Activated CD4-positive, alpha-beta T cell treated with anti-CD3 and anti-CD28 coated beads, Interleukin-2, Interleukin-4, amounts not matched to agents 100 ng/mL and 50 ng/mL, durations not matched to agents 16 hours and 8 hours (primary cell): Measurements from ENCODE around the gene LRP1.

ENCODE experiments used
- DNase-seq: peaks from one replicate; pipeline ENCODE4 v3.0.0-alpha.2; 2020; ENCODE audit warnings: low spot score

LRP1 gene

DNA sequence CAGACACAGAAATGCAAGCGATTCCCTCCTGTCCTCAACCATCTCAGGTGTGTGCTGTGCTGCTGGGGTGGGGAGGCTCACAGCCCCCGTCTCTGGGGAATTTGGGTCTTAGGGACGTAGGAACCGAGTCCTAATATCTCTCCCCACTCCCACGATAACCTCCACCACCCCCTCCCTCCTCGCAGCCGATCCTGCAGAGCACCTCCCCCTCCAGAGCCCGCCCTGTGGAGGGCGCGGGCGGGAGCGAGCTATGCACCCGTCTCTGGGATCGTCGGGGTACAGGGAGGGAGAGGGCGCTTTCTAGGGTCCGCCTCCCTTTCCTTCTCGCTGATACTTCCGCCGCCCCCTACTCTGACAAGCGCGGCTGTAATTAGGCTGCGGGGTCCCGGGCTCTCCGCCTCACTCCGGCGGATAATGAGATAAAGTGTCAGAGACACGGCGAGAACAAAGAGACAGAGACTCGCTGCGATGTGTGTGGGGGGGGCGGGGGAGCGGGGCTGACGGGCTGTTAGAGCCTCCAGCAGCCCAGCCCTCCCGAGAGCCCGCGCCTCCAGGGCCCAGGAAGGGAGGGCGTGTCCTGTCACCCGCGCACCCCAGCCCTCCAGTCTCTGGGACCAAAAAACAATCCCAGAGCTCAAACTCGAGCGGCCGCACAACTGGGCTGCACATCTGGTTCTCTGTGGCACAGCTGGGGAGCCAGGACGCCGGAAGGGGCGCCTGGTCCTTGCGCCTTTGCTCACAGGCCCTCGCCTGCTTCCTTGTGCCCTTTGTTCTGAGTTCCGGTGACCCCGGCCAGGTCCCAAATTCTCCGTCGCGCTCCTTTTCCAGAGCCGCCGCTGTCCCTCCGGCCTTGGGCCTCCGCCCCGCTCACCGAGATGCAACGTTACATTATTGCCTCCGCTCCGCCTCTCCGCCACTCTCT, 109.9 kb downstream of the LRP1 start:
- DNase-seq: no peak

DNA sequence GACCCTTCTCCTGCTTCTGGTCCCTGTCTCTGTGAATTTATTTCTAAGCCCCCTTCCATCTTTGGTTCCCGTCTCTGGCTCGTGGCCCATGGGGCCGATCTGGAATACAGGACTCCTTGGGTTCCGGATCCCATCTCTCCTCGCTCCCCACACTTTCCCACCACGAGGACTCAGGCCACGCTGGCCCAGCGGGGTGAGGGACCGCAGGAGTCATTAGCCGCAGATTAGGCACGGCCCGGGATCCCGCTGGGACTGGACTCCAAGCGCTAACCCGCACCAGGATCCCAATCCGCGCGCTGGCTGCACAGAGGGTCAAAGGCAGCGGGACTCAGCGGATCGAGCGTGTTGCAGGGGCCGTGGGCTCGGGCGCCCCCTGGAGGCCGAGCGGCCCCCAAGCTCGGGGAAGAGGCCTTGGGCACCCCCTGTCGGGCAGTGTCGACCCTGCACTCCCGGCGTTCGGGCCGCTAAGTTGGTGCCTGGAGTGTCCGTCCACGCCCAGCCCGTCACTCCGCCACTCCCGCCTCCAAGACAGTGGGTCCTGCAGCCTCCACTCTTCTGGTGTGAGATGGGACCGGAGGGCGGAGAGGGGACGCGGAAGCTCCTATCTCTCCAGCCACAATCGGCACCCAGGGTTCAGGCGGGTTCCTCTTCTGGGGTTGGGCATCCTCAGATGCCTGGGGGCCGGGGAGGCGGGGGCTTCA, 110.7 kb downstream of the LRP1 start:
- peak; percentile 91 for DNase-seq

DNA sequence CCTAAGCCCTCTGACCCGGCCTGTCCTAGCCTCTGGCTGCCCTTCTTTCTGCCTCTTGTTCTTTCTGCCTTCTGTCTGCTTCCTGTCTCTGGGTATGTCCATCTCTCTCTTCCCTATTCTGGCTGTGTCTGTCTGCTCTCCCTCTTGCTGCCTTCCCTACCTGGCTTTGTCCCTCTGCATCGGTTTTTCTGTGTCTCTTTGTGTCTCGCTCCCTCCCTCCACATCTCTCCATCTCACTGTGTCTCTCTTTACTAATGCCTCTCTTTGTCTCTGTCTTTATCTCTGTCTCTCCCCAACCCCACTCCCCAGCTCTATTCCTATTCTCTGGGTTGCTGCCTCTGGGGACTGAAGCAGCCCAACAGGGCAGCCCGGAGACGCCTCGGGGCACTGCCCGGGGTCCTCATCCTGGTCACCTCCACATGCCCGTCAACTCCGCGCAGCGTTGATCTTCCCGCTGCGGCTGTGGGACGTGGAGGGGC, 111.3 kb downstream of the LRP1 start:
- DNase-seq: no peak

DNA sequence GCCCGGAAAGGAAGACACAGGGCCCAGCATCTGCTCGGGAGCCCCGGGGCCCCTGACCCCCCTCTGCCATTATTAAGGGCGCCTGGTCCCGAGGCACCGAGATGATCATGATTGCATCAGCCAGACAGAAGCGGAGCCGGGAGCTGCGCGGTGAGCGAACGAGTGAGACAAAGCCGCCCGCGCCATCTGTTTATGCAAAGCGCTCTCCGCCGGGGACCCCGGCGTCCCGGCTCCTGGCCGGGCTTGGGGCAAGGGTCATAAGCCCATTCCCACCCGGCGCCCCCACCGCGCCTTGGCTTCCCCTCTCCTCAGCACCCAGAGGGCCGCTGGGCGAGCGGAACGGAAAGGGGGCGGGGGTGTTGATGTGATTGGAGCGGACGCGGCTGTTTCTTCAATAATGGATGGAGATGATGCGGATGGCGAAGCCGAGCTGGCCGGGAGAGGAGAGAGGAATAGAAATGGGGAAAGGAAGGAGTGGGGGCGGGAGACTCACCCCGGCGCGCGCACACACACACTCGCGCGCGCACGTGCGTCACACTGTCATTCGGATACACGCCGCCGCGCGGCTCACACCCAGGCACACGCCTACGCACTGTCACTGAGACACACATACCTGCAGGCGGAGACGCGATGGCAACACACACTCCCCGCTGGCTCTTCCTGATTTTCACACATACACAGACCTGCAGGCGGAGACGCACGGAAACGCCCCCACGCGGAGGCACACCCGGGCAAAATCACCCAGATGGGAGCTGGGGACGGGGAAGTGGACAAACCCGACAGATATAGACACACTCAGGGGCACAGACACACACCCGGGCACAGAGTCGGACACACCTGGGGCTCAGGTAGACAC, 112.0 kb downstream of the LRP1 start:
- DNase-seq: peak; percentile 82

DNA sequence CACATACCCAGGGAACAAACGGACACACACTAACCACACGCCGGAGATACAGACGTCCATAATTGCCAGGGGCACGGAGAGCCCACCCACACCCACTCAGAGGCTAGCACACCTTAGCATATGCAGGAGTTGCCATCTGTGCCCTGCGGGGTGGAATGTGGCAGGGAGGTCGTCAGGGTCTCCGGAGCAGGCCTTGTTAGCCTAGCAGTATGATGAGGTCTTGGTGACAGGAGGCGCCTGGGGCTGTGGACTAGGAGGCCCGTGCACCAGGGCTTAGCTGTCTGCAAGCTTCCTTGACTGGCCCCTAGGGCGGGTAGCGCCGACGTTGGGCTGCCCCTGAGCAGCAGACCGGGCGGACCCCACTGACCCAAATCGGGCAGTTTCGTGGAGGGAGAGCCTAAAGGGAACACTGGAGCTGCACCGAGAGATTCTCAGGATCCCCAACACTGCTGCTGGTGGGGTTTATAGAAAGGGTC, 112.7 kb downstream of the LRP1 start:
- no peak for DNase-seq

DNA sequence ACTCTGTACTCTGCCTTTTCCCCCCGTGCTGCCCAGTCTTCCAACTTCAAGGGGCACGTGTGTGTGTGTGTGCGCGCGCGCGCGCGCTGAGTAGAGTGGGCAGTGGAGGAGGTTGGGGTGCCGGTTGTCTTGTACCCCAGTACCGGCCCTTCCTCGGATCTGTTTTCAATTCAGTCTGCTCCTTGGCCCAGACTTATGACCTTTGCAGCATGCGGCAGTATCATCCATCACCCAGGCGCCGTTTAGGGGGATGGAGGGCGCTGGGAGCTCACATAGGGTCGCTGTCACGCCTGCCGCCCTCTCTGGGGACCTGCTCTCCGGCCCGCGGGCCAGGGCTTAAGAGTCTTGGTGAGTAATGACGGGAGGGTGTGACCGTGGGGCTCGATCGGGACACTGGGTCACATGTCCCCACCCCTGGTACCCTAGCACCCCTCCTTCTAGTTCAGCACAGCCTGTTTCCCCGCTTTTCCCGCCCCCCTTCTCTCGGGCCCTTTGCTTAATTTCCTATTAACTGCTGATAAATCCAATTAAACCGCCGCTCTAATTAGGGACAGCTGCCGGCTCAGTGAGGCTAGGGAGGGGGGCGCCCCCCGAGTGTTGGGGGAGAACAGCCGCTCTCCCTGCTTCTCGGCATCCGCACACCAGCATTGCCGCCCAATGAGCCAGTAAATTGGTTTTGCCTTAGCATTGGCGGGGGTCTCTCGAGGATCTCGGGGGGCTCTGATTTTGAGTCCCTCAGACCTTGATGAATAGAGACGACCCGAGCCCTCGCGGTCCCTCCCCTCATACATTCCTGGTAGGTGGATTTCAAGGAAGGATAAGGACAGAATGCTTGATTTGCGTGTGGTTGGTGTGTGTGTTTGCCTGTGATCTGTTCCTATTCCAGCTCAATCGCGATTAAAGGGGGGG, 113.4 kb downstream of the LRP1 start:
- no peak for DNase-seq

DNA sequence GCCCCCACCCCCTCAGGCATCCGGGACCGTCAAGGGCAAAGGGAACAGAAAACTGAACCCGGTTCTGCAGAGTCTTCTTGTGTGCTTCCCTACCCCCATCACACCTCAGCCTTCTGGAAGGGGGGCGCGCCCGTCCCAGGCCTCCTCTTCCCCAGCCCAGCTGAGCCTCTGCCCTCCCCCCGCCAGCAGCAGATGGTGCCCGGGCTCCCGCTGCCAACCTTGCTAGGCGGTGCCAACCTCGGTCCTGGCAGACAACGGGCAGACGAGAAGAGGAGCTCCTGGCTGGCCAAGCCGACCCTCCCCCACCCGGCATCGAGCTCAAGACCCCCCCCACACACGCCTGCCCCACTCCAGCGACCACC, 114.0 kb downstream of the LRP1 start:
- DNase-seq: no peak

DNA sequence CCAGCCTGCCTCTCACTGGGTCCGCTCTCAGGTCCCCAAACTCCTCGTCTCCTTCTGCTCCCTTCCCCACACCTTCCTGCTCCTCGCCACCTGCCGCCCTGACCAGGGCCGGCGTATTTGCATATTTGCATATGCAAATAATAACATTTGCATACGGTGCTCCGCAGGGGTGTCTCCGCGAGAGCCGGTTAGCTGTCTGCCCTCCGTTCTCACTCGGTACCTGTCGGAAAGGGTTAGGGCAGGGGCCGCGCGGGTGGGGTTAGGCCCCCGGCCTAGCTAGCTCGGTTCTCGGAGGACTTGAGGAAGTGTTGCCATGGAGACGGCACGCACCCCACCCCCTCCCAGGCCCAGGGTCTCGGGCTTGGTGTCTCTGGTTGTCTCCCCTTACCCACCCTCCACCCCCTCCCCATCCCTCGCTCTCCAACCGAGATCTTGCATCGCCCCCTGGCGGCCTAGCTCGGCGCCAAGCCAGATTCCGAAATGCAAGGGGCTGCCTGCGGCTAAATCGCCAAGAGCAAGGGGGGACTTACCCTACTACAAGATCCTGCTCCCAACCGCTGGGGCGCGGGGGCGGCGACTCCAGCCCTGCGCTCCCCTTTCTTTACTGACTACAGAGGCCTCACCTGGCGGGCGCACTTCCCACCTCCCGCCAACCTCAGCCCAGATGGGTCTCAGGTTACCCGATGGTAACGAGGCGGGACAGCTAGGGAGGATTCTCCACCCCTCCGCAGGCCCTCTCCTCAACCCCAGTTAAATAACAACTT, 114.6 kb downstream of the LRP1 start:
- DNase-seq: peak; percentile 73

DNA sequence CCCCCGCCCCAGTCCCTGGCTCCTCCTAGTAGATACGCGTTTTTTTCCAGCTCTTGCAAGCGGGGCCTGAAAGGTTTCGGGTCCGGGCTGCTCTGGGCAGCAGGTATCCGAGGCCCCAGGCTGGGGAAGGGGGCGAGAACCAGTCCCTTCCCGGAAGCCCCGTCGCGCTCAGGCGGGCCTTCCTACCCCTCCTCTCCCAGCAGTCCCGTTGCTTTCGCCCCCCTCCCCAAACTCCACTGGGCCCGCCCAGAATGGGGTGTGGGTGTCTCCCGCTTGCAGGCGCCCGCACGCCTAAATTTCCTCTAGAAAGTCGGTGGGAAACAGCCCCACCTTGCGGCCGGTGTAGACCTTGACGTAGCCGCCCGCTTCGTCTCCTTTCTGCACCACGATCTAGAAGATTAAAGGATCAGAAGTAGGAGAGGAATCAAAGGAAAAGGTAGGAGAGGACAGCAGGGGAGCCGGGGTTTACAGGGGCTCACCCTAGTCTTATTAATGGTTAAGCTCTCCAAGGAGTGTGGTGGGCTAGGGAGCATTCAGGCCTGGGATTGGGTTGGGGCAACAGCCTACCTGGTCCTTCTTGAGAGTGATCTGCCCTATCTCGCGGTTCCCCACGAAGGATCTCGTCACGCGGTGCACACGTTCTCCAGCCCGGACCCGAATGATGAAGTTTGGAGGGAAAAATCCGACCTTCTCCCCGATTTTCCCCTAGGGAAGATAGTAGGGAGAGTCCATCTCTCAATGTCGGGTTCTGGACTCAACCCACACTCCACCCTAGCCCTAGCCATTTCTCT, 115.4 kb downstream of the LRP1 start:
- DNase-seq: peak; percentile 82

DNA sequence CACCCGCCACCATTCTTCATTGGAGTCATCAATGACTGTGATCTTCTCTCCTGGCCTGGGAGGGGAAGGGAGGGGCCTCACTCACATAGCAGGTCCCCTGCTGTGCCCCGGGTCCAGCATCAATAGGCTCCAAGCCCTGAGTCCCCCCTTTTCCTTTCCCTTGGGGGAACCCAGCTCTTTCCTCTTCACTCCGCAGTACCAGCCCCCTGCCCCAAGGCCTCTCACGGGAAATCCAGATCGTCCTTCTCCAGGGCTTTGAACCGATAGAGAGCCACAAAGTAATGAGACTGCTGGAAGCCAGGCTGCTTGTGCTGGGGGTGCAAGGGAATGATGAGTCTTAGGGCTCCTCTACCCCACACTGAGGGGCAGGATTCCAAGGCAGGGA, 116.0 kb downstream of the LRP1 start:
- DNase-seq: no peak

DNA sequence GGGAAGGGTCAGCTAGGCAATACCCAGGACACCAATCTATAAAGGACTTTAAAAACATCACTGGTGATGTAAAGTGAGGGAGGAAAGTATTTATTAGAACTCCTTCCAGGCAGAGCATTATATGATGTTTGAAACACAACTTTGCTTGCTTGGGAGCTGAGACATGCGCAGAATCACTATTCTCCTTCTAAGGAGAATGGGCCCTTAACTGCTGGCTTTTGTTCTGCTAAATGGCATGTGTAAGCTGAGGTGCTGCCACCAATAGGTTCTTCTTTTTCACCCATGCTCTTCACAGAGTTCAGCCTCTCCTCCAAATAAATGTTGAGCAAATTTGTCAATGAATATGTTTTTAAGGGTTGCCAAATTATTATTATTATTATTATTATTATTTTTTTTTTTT, 118.8 kb downstream of the LRP1 start:
- no peak for DNase-seq

DNA sequence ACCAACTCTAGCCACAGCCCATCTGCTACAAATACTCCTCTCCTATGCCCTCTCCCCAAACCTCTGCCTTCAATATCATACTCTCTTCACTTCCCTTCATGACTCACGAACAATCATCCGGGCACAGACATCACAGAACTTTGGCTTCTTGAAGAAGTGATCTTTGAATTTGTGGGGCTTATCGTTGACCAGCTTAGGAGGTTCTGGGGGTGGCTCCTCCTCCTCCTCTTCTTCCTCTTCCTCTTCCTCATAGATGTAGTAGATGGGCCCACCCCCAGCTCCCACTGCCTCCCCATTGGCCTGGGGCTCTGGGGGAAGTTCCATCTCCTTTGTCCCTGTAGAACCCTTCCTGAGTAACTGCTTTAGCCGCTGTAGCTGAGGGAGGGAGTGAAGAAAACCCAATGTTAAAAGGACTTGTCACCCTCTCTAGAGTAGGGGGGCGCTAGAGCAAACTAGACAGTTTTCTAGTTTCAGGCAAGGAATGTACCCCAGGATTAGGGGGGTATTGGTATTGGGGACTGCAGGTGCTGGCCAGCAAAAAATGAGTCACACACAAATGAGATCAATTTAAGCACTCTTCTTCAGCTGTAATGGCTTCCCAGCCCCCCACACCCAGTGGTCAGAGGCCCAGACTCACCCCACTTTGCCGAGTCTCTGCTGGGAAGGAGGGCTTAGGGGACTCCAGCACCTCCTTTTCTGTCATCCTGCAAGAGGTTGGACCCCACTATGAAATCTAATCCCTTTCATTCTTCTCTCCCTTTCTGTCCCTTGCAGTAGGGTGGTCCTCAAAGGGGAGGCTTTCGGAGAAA, 120.9 kb downstream of the LRP1 start:
- DNase-seq: no peak

DNA sequence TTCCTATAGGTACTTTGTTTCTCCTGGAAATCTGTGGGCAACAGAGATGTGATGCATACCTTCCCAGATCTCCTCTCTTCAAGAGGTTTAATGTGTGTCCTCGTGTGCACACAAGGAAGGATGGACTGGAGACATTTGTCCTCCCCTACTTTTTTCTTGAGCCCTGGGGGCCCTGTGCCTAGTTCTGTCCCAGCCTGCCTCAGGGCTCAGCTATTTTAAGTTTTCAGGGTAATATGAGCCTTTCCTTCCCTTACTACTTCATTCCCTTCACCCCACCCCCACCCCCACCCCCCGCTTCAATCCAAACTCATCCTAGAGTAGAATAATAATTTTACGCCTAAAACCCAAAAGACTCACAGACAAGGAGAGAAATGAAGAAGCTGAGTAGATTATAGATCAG, 122.3 kb downstream of the LRP1 start:
- DNase-seq: no peak

DNA sequence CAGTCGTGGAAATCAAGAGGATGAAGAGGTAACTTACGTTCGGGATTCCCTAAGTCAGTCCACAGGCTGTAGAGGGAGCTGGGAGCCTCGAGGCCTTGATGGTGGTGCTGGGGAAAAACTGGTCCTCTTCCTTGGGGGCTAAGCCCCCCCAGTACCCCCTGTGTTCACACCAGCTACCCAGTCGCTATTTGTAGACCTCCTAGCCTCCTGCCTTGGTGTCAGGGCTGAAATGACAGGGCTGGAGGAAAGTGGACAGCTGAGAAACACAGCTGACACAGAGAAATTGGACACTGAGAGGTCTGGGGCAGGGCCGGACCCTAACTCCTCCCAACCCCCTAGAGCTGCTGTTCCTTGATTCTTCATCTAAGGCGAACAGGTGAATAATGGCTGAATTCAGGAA, 122.7 kb downstream of the LRP1 start, which contains the start of gene STAC3:
STAC3 (minus strand) TSS at position 232 of the 400 bp plus-strand sequence. CDS start 1,551 bp downstream, outside the sequence.
- DNase-seq: no peak

DNA sequence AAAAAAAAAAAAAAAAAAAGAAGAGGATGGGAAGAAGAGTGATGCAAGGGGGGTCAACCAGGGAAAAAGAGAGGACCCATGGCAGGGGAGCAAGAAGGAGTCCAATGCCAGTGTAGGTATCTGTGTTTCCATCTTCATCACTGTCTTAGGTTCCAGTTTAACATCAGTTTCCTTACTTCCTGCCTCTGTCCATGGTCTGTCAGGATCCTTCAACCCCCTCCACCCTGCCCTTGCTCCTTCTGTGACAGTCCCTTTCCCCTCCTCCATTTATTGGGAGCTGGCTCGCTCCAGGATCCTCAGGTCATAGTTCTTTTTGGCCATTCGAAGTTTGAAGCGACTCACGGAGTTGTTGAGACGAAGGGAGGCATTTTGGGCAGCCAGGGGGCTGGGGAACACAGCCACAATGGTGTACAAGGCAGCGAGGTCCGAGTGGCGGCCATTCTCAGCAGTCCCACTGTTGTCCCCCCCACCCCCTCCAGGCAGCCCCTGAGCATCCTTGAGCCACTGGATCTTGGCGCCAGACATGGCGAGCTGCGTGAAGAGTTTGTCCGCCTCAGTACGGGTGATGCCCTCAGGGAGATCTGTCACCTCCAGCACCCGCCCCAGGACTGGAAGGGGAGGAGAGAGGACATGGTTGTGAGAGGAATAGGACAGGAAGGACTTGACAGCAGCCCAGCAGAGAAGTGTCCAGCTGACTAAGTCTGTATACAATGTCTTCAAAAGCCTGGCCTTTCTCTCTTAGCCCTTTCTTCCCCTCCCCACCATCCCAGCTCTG, 126.4 kb downstream of the LRP1 start:
- DNase-seq: no peak

DNA sequence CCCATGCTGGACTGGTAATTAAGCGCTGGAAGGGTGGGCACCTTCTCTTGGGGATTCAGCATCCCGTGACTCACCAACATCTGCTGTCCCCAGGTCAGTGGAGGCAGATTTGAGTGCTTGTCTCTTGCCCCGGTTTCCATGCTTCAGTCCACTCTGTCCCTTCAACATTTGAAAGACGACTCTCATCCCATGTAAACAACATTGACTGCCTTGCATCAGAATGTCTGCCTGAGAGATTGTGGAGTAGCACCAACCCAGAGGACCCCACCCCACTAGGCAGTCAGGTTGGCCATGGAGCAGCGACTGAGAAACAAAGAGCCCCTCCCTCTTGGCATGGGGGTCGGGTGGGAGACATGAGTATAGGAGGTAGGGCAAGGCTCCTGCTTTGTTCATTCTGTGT, 127.6 kb downstream of the LRP1 start:
- DNase-seq: no peak
